CD14-positive monocyte (primary cell): Measurements from ENCODE around the gene AKAP6. TPM values are rescaled to one million over a fixed set of nuclear protein-coding genes. Genes with fewer than 3 reads are reported as not detected.

ENCODE experiments used
- DNase-seq, 3 donors: peaks; one replicate each; pipeline ENCODE4 v3.0.0-alpha.2; 2011 to 2022
- H2AFZ ChIP-seq: 2 replicates; pipeline ENCODE4 v1.6.0; 2012; ENCODE audit warnings: mild to moderate bottlenecking, low read depth, low read length, inconsistent platforms; ENCODE audit not compliant: insufficient read depth, poor library complexity, severe bottlenecking
- H3K27ac ChIP-seq, 2 donors: 1 replicate in 1 of 2; 2 replicates in 1 of 2; pipeline ENCODE4 v1.5.1; 2012 to 2013; ENCODE audit warnings: low read length in 2 of 2, control low read depth in 1 of 2, inconsistent platforms in 1 of 2, low read depth in 1 of 2, mild to moderate bottlenecking in 1 of 2
- H3K27me3 ChIP-seq, 2 donors: one replicate each; pipeline versions ENCODE4 v1.6.0 to v1.6.1; 2011 to 2013; ENCODE audit warnings: low read length in 2 of 2; ENCODE audit not compliant: control insufficient read depth in 2 of 2, insufficient read depth in 2 of 2
- H3K36me3 ChIP-seq, 2 donors: replicated peaks in 1 of 2; 1 replicate in 1 of 2; 2 replicates in 1 of 2; pipeline versions ENCODE4 v1.5.1 to v1.6.1; 2012 to 2013; ENCODE audit warnings: low read length in 2 of 2, control low read depth in 1 of 2, inconsistent platforms in 1 of 2, mild to moderate bottlenecking in 1 of 2; ENCODE audit not compliant: insufficient read depth in 2 of 2, control insufficient read depth in 1 of 2
- H3K4me1 ChIP-seq, 2 donors: 1 replicate in 1 of 2; 2 replicates in 1 of 2; pipeline versions ENCODE4 v1.5.1 to v1.6.1; 2012 to 2013; ENCODE audit warnings: low read length in 2 of 2, control low read depth in 1 of 2, inconsistent platforms in 1 of 2, mild to moderate bottlenecking in 1 of 2, moderate library complexity in 1 of 2; ENCODE audit not compliant: insufficient read depth in 2 of 2, control insufficient read depth in 1 of 2
- H3K4me2 ChIP-seq: replicated peaks from 2 replicates; pipeline ENCODE3; 2012; ENCODE audit warnings: low read length, moderate library complexity, mild to moderate bottlenecking; ENCODE audit not compliant: poor library complexity, severe bottlenecking; ENCODE audit errors: extremely low read depth
- H3K4me3 ChIP-seq, 3 experiments: fragments of 200-600 bp in 1 of 3; sonication (generic) in 1 of 3; replicated peaks in 1 of 3; 1 replicate in 2 of 3; 2 replicates in 1 of 3; pipeline ENCODE4 v1.5.1; 2011 to 2013; ENCODE audit warnings: low read length in 3 of 3, mild to moderate bottlenecking in 3 of 3, control low read depth in 2 of 3, low read depth in 2 of 3, inconsistent platforms in 1 of 3, moderate library complexity in 1 of 3
- H3K79me2 ChIP-seq: 2 replicates; pipeline ENCODE4 v1.6.0; 2012; ENCODE audit warnings: mild to moderate bottlenecking, control low read depth, inconsistent platforms, low read length, moderate library complexity; ENCODE audit not compliant: insufficient read depth
- H3K9ac ChIP-seq: 2 replicates; pipeline ENCODE4 v1.6.0; 2017; ENCODE audit warnings: low read length, mild to moderate bottlenecking; ENCODE audit not compliant: insufficient read depth, poor library complexity, severe bottlenecking
- H3K9me3 ChIP-seq, 2 donors: replicated peaks in 1 of 2; 1 replicate in 1 of 2; 2 replicates in 1 of 2; pipeline versions ENCODE4 v1.5.1 to v1.6.1; 2012 to 2013; ENCODE audit warnings: low read length in 2 of 2, control low read depth in 1 of 2; ENCODE audit not compliant: control insufficient read depth in 1 of 2, insufficient read depth in 1 of 2
- H4K20me1 ChIP-seq: 2 replicates; pipeline ENCODE4 v1.6.0; 2012; ENCODE audit warnings: mild to moderate bottlenecking, low read length, control low read depth, moderate library complexity; ENCODE audit not compliant: insufficient read depth
- H3K27ac Mint-ChIP-seq, 7 donors: one replicate each; pipeline ENCODE4 v1.8.0; 2020; ENCODE audit warnings: mild to moderate bottlenecking in 7 of 7, mixed read lengths in 7 of 7, moderate library complexity in 6 of 7, inconsistent platforms in 2 of 7
- H3K27me3 Mint-ChIP-seq, 3 donors: one replicate each; pipeline ENCODE4 v1.8.0; 2021 to 2022; ENCODE audit warnings: low read depth in 3 of 3, mild to moderate bottlenecking in 3 of 3, mixed read lengths in 3 of 3, moderate library complexity in 3 of 3, inconsistent platforms in 1 of 3
- H3K36me3 Mint-ChIP-seq, 2 donors: one replicate each; pipeline ENCODE4 v1.8.0; 2020; ENCODE audit warnings: mixed read lengths in 2 of 2, inconsistent platforms in 1 of 2, mild to moderate bottlenecking in 1 of 2
- H3K4me1 Mint-ChIP-seq: one replicate; pipeline ENCODE4 v1.8.0; 2020; ENCODE audit warnings: mild to moderate bottlenecking, mixed read lengths
- H3K4me3 Mint-ChIP-seq, 2 donors: one replicate each; pipeline ENCODE4 v1.8.0; 2020; ENCODE audit warnings: mild to moderate bottlenecking in 2 of 2, mixed read lengths in 2 of 2, moderate library complexity in 1 of 2
- H3K9me3 Mint-ChIP-seq, 7 donors: one replicate each; pipeline ENCODE4 v1.8.0; 2020 to 2022; ENCODE audit warnings: mixed read lengths in 7 of 7, mild to moderate bottlenecking in 6 of 7, moderate library complexity in 6 of 7, inconsistent platforms in 2 of 7
- CTCF ChIP-seq: fragments of 200-600 bp; IDR thresholded peaks from one replicate; pipeline ENCODE4 v1.8.0; 2022; ENCODE audit warnings: antibody characterized with exemption, mild to moderate bottlenecking
- WGBS: methylation state at CpG from one replicate; pipeline ENCODE4 v1.1.5; 2013; ENCODE audit warnings: missing lambda C conversion rate; ENCODE audit not compliant: insufficient coverage; 5-methylcytosine and 5-hydroxymethylcytosine counted together
- intact Hi-C, 2 donors: fragments of 100-400 bp; cut with micrococcal nuclease; formaldehyde crosslinking; loops; one replicate each; pipeline versions ENCODE4 v1.15.0 to v1.15.1; 2023
- polyA plus RNA-seq, 3 donors: library from polyadenylated mRNA; depleted of rRNA in 1 of 3; unstranded in 2 of 3; stranded (reverse) in 1 of 3; fragments of 300-500 nt in 2 of 3; fragments of >200 nt in 1 of 3; fragmentation: Illumina TruSeq in 2 of 3; gene quantifications; 1 replicate in 2 of 3; 2 replicates in 1 of 3; pipeline ENCODE4 v1.2.3, GENCODE V29; 2012 to 2021

Gene AKAP6
- polyA plus RNA-seq, 3 donors = not detected

GRCh38 chr14:32597771-32598170 is 268.7 kb downstream of the AKAP6 start:
- Mint-ChIP-seq H3K27ac (no peak overlapping the region), H3K4me1 (peaks cover 5% of the 10 kb centered on the region), H3K9me3 (no peaks in the 10 kb centered on the region), H3K36me3 (no peaks in the 10 kb centered on the region), H3K27me3 (peaks cover 2 to 4% (median 3%) of the 10 kb centered on the region in 3 donors), H3K4me3 (no peak overlapping the region)
- no peak for DNase-seq
- TF ChIP-seq CTCF = no peak
- no peak overlapping the region for H2AFZ ChIP-seq
- no peaks in the 10 kb centered on the region for H4K20me1 ChIP-seq
- intact Hi-C loops = no loop called here
- H3K9ac ChIP-seq = no peak overlapping the region
- no peaks in the 10 kb centered on the region for H3K4me1 ChIP-seq
- H3K27me3 ChIP-seq = no peaks in the 10 kb centered on the region
- no peak overlapping the region for H3K4me3 ChIP-seq
- H3K27ac ChIP-seq = no peak overlapping the region
- no peak overlapping the region for H3K4me2 ChIP-seq
- no CpG with 5 or more reads among the region's 2 CpGs for WGBS
- no peaks in the 10 kb centered on the region for H3K9me3 ChIP-seq
- no peaks in the 10 kb centered on the region for H3K79me2 ChIP-seq
- H3K36me3 ChIP-seq = no peaks in the 10 kb centered on the region

GRCh38 chr14:32601069-32601468 is 272.0 kb downstream of the AKAP6 start:
- no peak for DNase-seq
- Histone ChIP-seq H3K4me3 (no peak overlapping the region), H3K27ac (no peak overlapping the region), H3K79me2 (no peaks in the 10 kb centered on the region), H3K36me3 (no peaks in the 10 kb centered on the region), H3K4me2 (no peak overlapping the region), H3K27me3 (no peaks in the 10 kb centered on the region), H3K9me3 (no peaks in the 10 kb centered on the region), H3K9ac (no peak overlapping the region), H2AFZ (no peak overlapping the region), H4K20me1 (no peaks in the 10 kb centered on the region), H3K4me1 (no peaks in the 10 kb centered on the region)
- no peak overlapping the region for H3K4me3 Mint-ChIP-seq
- no CpG with 5 or more reads among the region's 2 CpGs for WGBS
- peaks cover 5% of the 10 kb centered on the region for H3K4me1 Mint-ChIP-seq
- H3K9me3 Mint-ChIP-seq = no peaks in the 10 kb centered on the region
- H3K27me3 Mint-ChIP-seq = peaks cover 0 to 4% (median 3%) of the 10 kb centered on the region in 3 donors
- no peaks in the 10 kb centered on the region for H3K36me3 Mint-ChIP-seq
- intact Hi-C loops = no loop called here
- TF ChIP-seq CTCF = no peak
- no peak overlapping the region for H3K27ac Mint-ChIP-seq
